SU-DHL-6 (cell line): Measurements from ENCODE around the gene TGM1.
"Not testable (repeated sequence)": the region's sequence is repeated elsewhere in the genome, so short reads cannot be mapped to it uniquely, and the experiment has no call there.

Experiments
- H2AFZ ChIP-seq: fragments of 200-600 bp; sonication (generic); 2 replicates; pipeline ENCODE4 v1.6.1; 2014; ENCODE audit warnings: low read depth, mild to moderate bottlenecking, moderate library complexity, mixed read lengths, antibody characterized with exemption, low read length; ENCODE audit not compliant: severe bottlenecking
- H3F3A ChIP-seq: fragments of 200-600 bp; shearing (Covaris generic); 2 replicates; pipeline ENCODE4 v1.6.0; 2016; ENCODE audit warnings: antibody characterized with exemption, mild to moderate bottlenecking; ENCODE audit not compliant: insufficient read depth
- H3K27ac ChIP-seq: fragments of 200-600 bp; sonication (generic); 2 replicates; pipeline ENCODE4 v1.5.1; 2016; ENCODE audit warnings: low read depth, mild to moderate bottlenecking, low read length, moderate library complexity, mixed read lengths
- H3K27me3 ChIP-seq: fragments of 200-600 bp; sonication (generic), shearing (Covaris generic); 2 replicates; pipeline ENCODE4 v1.6.0; 2014; ENCODE audit warnings: mild to moderate bottlenecking, low read length
- H3K36me3 ChIP-seq: fragments of 200-600 bp; sonication (generic); 2 replicates; pipeline ENCODE4 v1.6.1; 2014; ENCODE audit warnings: mild to moderate bottlenecking, low read length, mixed read lengths
- H3K4me2 ChIP-seq: fragments of 300-600, 200-600 bp; shearing (Covaris generic), sonication (generic); 2 replicates; pipeline ENCODE4 v1.6.0; 2014; ENCODE audit warnings: low read length, low read depth, mild to moderate bottlenecking; ENCODE audit not compliant: poor library complexity, severe bottlenecking
- H3K4me3 ChIP-seq: fragments of 200-600 bp; sonication (generic); 2 replicates; pipeline ENCODE4 v1.5.1; 2014; ENCODE audit warnings: antibody characterized with exemption, low read length, mild to moderate bottlenecking, mixed read lengths; ENCODE audit not compliant: insufficient read depth, poor library complexity, severe bottlenecking
- H3K79me2 ChIP-seq: fragments of 200-600 bp; sonication (generic); 2 replicates; pipeline ENCODE4 v1.6.1; 2014; ENCODE audit warnings: mild to moderate bottlenecking, low read length, moderate library complexity; ENCODE audit not compliant: insufficient read depth
- H3K9ac ChIP-seq: fragments of 200-600 bp; sonication (generic); 2 replicates; pipeline ENCODE4 v1.7.0; 2014; ENCODE audit warnings: mild to moderate bottlenecking, low read length
- H3K9me2 ChIP-seq: fragments of 200-600 bp; sonication (generic); replicated peaks from 2 replicates; pipeline ENCODE4 v1.6.1; 2014; ENCODE audit warnings: low read length; ENCODE audit not compliant: insufficient read depth
- H3K9me3 ChIP-seq: fragments of 200-600 bp; sonication (generic); 2 replicates; pipeline ENCODE4 v1.6.1; 2014; ENCODE audit warnings: low read length, mixed read lengths; ENCODE audit not compliant: insufficient read depth
- H4K20me1 ChIP-seq: fragments of 200-600 bp; sonication (generic); 2 replicates; pipeline ENCODE4 v1.6.1; 2014; ENCODE audit warnings: low read depth, mild to moderate bottlenecking, antibody characterized with exemption, low read length, moderate library complexity, mixed read lengths
- EZH2phosphoT487 ChIP-seq: fragments of 200-600 bp; sonication (generic), shearing (Covaris generic); conservative IDR thresholded peaks from 2 replicates; pipeline ENCODE4 v1.6.1; 2018; ENCODE audit warnings: mild to moderate bottlenecking, antibody characterized with exemption, low read length, moderate library complexity, mixed read lengths
- TF ChIP-seq, protein P1 (sequence below): fragments of 200-600 bp; sonication (generic); IDR thresholded peaks from one replicate; pipeline ENCODE4 v1.5.1; 2017; ENCODE audit warnings: antibody characterized with exemption, mild to moderate bottlenecking, low read length, moderate library complexity; ENCODE audit not compliant: insufficient read depth, poor library complexity, severe bottlenecking

The TGM1 gene

DNA sequence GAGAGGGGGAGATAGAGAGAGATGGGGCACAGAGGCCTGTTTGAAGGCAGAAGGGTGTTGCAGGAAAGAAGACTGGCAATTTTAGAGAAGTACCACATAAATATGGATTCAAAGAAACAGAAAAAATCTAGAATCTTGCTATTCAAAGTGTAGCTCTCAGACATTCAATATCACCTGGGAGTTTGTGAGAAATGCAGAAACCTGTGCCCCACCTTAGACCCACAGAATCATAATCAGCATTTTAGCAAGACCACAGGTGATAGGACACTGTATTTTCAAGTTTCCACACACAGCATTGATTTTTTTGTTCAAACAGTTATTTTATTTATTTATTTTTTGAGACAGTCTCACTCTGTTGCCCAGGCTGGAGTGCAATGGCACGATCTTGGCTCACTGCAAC lies 34.1 kb downstream of the TGM1 start:
- TF ChIP-seq EZH2phosphoT487: no peak
- TF ChIP-seq, protein P1, sequence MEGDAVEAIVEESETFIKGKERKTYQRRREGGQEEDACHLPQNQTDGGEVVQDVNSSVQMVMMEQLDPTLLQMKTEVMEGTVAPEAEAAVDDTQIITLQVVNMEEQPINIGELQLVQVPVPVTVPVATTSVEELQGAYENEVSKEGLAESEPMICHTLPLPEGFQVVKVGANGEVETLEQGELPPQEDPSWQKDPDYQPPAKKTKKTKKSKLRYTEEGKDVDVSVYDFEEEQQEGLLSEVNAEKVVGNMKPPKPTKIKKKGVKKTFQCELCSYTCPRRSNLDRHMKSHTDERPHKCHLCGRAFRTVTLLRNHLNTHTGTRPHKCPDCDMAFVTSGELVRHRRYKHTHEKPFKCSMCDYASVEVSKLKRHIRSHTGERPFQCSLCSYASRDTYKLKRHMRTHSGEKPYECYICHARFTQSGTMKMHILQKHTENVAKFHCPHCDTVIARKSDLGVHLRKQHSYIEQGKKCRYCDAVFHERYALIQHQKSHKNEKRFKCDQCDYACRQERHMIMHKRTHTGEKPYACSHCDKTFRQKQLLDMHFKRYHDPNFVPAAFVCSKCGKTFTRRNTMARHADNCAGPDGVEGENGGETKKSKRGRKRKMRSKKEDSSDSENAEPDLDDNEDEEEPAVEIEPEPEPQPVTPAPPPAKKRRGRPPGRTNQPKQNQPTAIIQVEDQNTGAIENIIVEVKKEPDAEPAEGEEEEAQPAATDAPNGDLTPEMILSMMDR: no peak
- Histone ChIP-seq H3K4me2 (no peak overlapping the region), H3K79me2 (peaks cover 78% of the 10 kb centered on the region), H3K36me3 (peaks cover 8% of the 10 kb centered on the region; the same call in 1 of the 2 replicates), H3K27me3 (no peaks in the 10 kb centered on the region), H3K27ac (no peak overlapping the region), H3K9me3 (no peaks in the 10 kb centered on the region), H3F3A (peaks cover 11% of the 10 kb centered on the region; the same call in 1 of the 2 replicates), H3K9ac (no peak overlapping the region), H3K9me2 (no peaks in the 10 kb centered on the region), H4K20me1 (no peaks in the 10 kb centered on the region), H2AFZ (no peak overlapping the region), H3K4me3 (no peak overlapping the region)

DNA sequence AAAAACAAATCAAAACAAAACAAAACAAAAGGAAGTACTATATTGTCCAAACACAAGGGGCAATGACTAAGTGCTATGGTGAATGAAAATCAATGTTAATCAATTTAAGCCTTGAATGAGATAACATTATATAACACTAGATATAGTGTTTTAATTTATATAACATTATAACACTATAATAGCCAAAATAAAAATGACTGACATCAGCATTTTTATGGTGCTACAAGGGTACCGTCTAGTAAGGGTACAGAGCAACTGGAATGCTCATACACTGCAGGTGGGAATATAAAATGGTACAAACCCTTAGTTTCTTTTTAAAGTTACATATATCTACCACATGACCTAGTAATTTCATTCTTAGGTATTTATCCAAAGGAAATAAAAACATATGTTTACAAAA lies 36.5 kb downstream of the TGM1 start:
- peaks cover 90% of the 10 kb centered on the region for H3K79me2 ChIP-seq
- H3K36me3 ChIP-seq: peaks cover 8% of the 10 kb centered on the region; the same call in 1 of the 2 replicates
- no peak overlapping the region for H3K9ac ChIP-seq
- no peak overlapping the region for H2AFZ ChIP-seq
- peaks cover 6% of the 10 kb centered on the region; the same call in 1 of the 2 replicates for H3F3A ChIP-seq
- H3K4me2 ChIP-seq: no peak overlapping the region
- H3K9me3 ChIP-seq: no peaks in the 10 kb centered on the region
- H3K27ac ChIP-seq: no peak overlapping the region
- no peaks in the 10 kb centered on the region for H3K9me2 ChIP-seq
- H4K20me1 ChIP-seq: no peaks in the 10 kb centered on the region
- no peak overlapping the region for H3K4me3 ChIP-seq
- TF ChIP-seq EZH2phosphoT487: no peak
- TF ChIP-seq, protein P1: no peak
- H3K27me3 ChIP-seq: no peaks in the 10 kb centered on the region

DNA sequence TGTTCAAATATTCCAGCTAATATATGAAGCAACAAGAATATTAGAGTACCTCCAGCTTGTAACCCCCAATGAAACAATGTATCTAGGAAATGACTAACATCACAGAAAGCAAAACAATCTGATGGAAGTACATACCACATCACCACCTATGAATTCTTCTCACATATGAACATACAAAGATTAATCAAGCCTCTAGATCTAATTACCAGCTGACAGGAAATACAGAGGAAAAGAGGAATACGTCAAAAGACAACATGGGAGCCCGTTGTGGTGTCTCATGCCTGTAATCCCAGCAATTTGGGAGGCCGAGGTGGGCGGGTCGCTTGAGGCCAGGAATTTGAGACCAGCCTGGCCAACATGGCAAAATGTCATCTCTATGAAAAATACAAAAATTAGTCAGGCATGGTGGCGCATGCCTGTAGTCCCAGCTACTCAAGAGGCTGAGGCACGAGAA lies 38.3 kb downstream of the TGM1 start:
- H3K4me3 ChIP-seq: no peak overlapping the region
- H3F3A ChIP-seq: peaks cover 6% of the 10 kb centered on the region; the same call in 1 of the 2 replicates
- no peaks in the 10 kb centered on the region for H4K20me1 ChIP-seq
- H3K27ac ChIP-seq: no peak overlapping the region
- no peaks in the 10 kb centered on the region for H3K27me3 ChIP-seq
- H3K9me3 ChIP-seq: no peaks in the 10 kb centered on the region
- peaks cover 8% of the 10 kb centered on the region; the same call in 1 of the 2 replicates for H3K36me3 ChIP-seq
- no peak overlapping the region for H3K9ac ChIP-seq
- H2AFZ ChIP-seq: no peak overlapping the region
- no peak overlapping the region for H3K4me2 ChIP-seq
- no peaks in the 10 kb centered on the region for H3K9me2 ChIP-seq
- H3K79me2 ChIP-seq: peaks cover 93% of the 10 kb centered on the region
- no peak for TF ChIP-seq EZH2phosphoT487
- TF ChIP-seq, protein P1: no peak

DNA sequence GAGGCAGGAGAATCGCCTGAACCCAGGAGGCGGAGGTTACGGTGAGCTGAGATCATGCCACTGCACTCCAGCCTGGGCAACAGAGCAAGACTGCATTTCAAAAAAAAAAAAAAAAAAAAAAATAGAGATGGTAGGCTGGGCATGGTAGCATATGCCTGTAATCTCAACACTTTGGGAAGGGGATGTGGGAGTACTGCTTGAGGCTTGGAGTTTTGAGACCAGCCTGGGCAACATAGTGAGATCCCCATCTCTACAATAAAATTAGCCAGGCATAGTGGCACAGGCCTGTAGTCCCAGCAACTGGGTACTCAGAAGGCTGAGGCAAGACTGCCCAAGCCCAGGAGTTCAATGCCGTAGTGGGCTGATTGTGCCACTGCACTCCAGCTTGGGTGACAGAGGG lies 40.0 kb downstream of the TGM1 start:
- H3K27ac ChIP-seq, H3K9ac ChIP-seq, H4K20me1 ChIP-seq, H3K36me3 ChIP-seq, H3F3A ChIP-seq, H3K4me2 ChIP-seq, H3K9me3 ChIP-seq, H3K27me3 ChIP-seq, H3K4me3 ChIP-seq, H3K9me2 ChIP-seq, H2AFZ ChIP-seq: not testable (repeated sequence)
- peaks cover 77% of the 10 kb centered on the region for H3K79me2 ChIP-seq
